Progenitor cell of endocrine pancreas (in vitro differentiated cells): Measurements from ENCODE around the gene SEC14L5. TPM values are rescaled to one million over a fixed set of nuclear protein-coding genes. Genes with fewer than 3 reads are reported as not detected.
"Not testable (repeated sequence)": the region's sequence is repeated elsewhere in the genome, so short reads cannot be mapped to it uniquely, and the experiment has no call there.

ENCODE experiments used
- DNase-seq: peaks from one replicate; pipeline ENCODE4 v3.0.0; 2021; ENCODE audit warnings: low spot score; ENCODE audit not compliant: unreplicated experiment
- H3K27ac Mint-ChIP-seq: 2 replicates; pipeline ENCODE4 v1.8.0; 2021; ENCODE audit warnings: mild to moderate bottlenecking, moderate library complexity, mixed read lengths
- H3K27me3 Mint-ChIP-seq: 2 replicates; pipeline ENCODE4 v1.8.0; 2021; ENCODE audit warnings: mixed read lengths
- H3K36me3 Mint-ChIP-seq: 2 replicates; pipeline ENCODE4 v1.8.0; 2022; ENCODE audit warnings: mixed read lengths; ENCODE audit not compliant: insufficient read depth
- H3K4me1 Mint-ChIP-seq: 2 replicates; pipeline ENCODE4 v1.8.0; 2021; ENCODE audit warnings: low read depth, mixed read lengths
- H3K4me3 Mint-ChIP-seq: 2 replicates; pipeline ENCODE4 v1.8.0; 2021; ENCODE audit warnings: low read depth, mild to moderate bottlenecking, moderate library complexity, mixed read lengths
- H3K9me3 Mint-ChIP-seq: 2 replicates; pipeline ENCODE4 v1.8.0; 2021; ENCODE audit warnings: low read depth, mixed read lengths
- total RNA-seq: library from RNA; stranded (reverse); gene quantifications from 2 replicates; pipeline ENCODE4 v1.2.1, GENCODE V29; 2021
- TF ChIP-seq, protein P1 (sequence below): fragments of 200-600 bp; sonication (generic); IDR thresholded peaks from one replicate; pipeline ENCODE4 v1.5.0; 2021; ENCODE audit warnings: antibody characterized with exemption, mild to moderate bottlenecking; ENCODE audit not compliant: unreplicated experiment

The SEC14L5 gene
- total RNA-seq, 1 donor from 2014 or later = 2.1 TPM

DNA sequence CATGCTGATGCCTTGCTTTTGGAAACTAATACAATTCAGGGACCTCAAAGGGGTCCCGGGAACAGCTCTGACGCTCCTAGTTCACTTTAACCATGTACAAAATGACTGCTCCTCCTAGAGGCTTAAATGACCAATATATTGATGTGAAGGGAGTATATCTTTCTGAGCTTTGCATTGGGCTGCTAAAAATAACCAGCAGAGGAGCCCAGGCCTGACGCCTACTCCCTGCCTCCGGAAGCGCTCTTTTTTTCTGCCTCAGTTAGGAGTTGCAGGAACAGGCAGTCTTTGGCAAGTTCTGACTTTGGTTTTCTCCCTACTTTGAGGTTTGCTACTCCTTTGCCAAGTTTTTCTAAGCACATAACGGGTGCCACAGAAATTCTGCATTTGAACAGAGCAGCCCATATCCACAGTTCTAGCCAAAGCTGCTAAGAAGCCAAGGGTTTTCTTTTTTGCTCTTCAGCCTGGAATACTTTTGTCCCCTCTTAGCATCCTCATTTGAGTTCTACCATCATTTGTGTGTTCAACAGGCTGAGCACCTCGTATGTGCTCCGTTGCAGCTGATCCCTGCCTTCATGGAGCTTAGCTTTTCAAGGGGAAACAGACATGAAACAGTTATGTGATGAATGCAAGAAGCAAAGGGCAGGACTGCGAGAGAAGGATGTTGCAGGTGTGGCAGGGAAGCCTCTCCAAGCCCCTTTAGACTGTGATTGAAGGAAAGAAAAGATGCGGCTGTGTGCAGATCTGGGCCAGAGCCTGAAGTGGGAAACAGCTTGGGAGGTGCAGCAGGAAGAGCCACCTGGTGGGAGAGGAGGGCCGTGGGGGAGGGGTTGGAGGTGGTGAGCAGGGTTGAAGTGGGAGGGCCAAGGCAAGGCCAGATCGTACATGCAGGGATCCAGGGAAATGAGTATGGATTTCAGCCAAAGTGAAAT, 78.4 kb downstream of the SEC14L5 start:
- DNase-seq = no peak
- H3K4me3 Mint-ChIP-seq = peak overlapping the region; percentile 85
- TF ChIP-seq, protein P1, sequence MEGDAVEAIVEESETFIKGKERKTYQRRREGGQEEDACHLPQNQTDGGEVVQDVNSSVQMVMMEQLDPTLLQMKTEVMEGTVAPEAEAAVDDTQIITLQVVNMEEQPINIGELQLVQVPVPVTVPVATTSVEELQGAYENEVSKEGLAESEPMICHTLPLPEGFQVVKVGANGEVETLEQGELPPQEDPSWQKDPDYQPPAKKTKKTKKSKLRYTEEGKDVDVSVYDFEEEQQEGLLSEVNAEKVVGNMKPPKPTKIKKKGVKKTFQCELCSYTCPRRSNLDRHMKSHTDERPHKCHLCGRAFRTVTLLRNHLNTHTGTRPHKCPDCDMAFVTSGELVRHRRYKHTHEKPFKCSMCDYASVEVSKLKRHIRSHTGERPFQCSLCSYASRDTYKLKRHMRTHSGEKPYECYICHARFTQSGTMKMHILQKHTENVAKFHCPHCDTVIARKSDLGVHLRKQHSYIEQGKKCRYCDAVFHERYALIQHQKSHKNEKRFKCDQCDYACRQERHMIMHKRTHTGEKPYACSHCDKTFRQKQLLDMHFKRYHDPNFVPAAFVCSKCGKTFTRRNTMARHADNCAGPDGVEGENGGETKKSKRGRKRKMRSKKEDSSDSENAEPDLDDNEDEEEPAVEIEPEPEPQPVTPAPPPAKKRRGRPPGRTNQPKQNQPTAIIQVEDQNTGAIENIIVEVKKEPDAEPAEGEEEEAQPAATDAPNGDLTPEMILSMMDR = no peak
- no peaks in the 10 kb centered on the region for H3K9me3 Mint-ChIP-seq
- H3K4me1 Mint-ChIP-seq = peaks cover 45% of the 10 kb centered on the region
- H3K27ac Mint-ChIP-seq = peak overlapping the region; percentile 95
- H3K27me3 Mint-ChIP-seq = no peaks in the 10 kb centered on the region
- no peaks in the 10 kb centered on the region for H3K36me3 Mint-ChIP-seq

DNA sequence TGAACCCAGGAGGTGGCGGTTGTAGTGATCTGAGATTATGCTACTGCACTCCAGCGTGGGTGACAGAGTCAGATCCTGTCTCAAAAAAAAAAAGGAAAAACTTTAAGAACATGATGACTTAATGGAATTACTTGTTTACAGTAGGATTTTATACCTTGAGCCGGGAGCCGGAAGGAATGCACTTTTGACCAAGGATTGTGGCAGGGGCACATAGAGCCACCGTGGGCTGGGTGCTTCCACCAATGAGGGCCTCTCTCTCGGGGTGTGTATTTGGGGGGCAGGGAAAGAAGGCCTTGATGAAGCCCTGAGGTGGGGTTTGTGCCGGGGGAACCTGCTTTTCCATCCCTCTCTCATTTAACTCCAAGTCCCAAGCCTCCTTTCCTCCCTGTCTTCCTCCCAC, 82.3 kb downstream of the SEC14L5 start:
- Mint-ChIP-seq H3K36me3 (no peaks in the 10 kb centered on the region), H3K27me3 (no peaks in the 10 kb centered on the region), H3K27ac (no peak overlapping the region), H3K4me1 (peaks cover 26% of the 10 kb centered on the region), H3K4me3 (no peak overlapping the region), H3K9me3 (no peaks in the 10 kb centered on the region)
- DNase-seq = no peak
- TF ChIP-seq, protein P1 = no peak

DNA sequence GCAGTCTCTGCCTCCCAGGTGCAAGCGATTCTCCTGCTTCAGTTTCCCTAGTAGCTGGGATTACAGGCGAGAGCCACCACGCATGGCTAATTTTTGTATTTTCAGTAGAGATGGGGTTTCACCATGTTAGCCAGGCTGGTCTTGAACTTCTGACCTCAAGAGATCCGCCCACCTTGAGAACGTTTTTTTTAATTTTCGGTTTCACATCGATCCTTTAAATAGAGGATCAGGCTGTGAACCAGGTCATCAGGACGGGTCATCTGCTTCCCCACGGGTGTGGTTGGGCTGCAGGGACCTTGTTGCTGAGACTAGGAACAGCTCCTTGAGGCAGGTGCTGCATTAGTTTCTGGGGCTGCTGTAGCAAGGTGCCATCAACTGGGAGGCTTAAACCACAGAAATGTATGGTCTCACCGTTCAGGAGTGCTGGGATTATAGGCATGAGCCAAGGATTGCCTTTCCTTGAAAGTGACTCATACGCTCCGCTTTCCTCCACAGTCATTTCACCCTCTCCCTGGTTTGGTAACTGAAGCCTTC, 83.5 kb downstream of the SEC14L5 start:
- Mint-ChIP-seq H3K36me3 (no peaks in the 10 kb centered on the region), H3K4me1 (peaks cover 14% of the 10 kb centered on the region), H3K4me3 (no peak overlapping the region), H3K27ac (no peak overlapping the region), H3K27me3 (no peaks in the 10 kb centered on the region), H3K9me3 (no peaks in the 10 kb centered on the region)
- no peak for DNase-seq
- TF ChIP-seq, protein P1 = no peak

DNA sequence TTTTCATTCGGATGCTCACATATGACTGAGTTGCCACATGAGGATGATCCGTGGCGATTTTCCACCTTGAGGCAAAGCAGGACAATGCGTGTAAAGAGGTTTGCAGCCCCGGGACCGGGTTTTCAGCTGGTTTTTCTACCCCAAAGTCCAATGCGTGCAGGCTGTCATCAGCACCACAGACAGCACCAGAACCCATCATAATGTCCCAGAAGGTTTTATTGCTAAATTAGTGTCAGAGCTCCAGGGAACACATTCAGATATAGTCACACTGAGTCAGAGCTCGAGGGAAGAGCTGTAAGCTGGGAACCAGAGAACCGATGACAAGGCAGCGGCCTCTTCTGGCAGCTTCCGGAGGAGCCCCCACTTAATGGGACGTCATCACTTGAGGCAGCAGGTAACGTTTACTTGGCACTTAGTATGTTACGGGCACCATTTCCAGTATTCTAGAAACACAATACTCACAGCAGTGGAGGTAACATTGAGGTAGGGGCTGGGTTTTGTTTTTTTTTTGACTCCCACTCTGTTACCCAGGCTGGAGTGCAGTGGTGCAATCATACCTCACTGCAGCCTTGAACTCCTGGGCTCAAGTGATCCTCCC, 84.5 kb downstream of the SEC14L5 start:
- H3K9me3 Mint-ChIP-seq = no peaks in the 10 kb centered on the region
- TF ChIP-seq, protein P1 = peak; percentile 36
- H3K36me3 Mint-ChIP-seq = no peaks in the 10 kb centered on the region
- H3K4me3 Mint-ChIP-seq = no peak overlapping the region
- no peaks in the 10 kb centered on the region for H3K27me3 Mint-ChIP-seq
- H3K27ac Mint-ChIP-seq = no peak overlapping the region
- peaks cover 10% of the 10 kb centered on the region for H3K4me1 Mint-ChIP-seq
- no peak for DNase-seq

DNA sequence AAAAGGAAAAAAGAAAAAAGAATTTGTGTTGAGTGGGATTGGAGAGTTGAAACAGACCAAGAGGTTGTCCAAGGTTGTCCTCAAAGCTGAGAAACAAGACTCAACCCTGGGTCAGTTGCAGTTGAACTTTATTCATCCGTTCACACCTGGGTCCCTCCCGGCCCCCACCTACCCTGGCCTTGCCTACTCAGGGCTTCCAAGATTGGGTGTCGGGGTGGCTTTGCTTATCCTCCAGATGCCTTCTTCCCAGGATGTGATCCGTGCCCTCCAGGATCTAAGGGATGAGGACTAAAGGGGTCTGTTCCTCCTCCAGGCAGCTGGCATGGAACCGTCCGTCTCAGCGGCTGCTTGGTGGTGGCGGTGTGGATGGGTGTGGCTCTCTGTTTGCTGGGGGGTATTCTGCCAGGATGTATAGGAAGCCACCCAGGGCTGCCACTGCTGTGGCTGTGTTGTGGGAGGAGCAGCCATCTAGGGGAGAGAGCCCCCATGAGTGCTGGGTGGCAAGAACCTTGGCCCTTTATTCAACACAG, 85.9 kb downstream of the SEC14L5 start:
- Mint-ChIP-seq H3K4me3 (no peak overlapping the region), H3K27ac (no peak overlapping the region), H3K9me3 (no peaks in the 10 kb centered on the region), H3K36me3 (peaks cover 1% of the 10 kb centered on the region), H3K4me1 (peaks cover 7% of the 10 kb centered on the region), H3K27me3 (no peaks in the 10 kb centered on the region)
- TF ChIP-seq, protein P1 = no peak
- no peak for DNase-seq

DNA sequence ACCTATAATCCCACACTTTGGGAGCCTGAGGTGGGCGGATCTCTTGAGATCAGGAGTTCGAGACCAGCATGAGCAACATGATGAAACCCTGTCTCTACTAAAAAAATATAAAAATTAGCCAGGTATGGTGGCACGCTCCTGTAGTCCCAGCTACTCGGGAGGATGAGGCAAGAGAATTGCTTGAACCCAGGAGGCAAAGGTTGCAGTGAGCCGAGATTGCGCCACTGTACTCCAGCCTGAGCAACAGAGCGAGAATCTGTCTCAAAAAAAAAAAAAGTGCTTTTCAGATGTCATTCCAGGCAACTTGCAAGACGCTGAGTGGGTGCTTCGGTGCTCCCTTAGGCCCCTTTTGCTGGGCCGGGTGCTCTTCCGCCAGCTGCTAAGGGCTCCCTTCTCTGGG, 86.5 kb downstream of the SEC14L5 start:
- DNase-seq, H3K36me3 Mint-ChIP-seq, H3K27me3 Mint-ChIP-seq, H3K4me1 Mint-ChIP-seq, H3K9me3 Mint-ChIP-seq, H3K4me3 Mint-ChIP-seq, H3K27ac Mint-ChIP-seq: not testable (repeated sequence)
